Endothelial cell (in vitro differentiated cells): ENCODE data around the gene GRM8. TPM values are rescaled to one million over a fixed set of nuclear protein-coding genes. Genes with fewer than 3 reads are reported as not detected.

ENCODE experiments used
- DNase-seq: peaks from one replicate; pipeline ENCODE4 v3.0.0; 2021; ENCODE audit warnings: low spot score
- H3K27ac Mint-ChIP-seq: one replicate; pipeline ENCODE4 v1.8.0; 2021; ENCODE audit warnings: mixed read lengths, inconsistent platforms; ENCODE audit not compliant: unreplicated experiment
- H3K27me3 Mint-ChIP-seq: one replicate; pipeline ENCODE4 v1.8.0; 2021; ENCODE audit warnings: mild to moderate bottlenecking, moderate library complexity, mixed read lengths, inconsistent platforms; ENCODE audit not compliant: unreplicated experiment
- H3K36me3 Mint-ChIP-seq: one replicate; pipeline ENCODE4 v1.8.0; 2021; ENCODE audit warnings: mild to moderate bottlenecking, low read depth, mixed read lengths, inconsistent platforms; ENCODE audit not compliant: unreplicated experiment
- H3K4me1 Mint-ChIP-seq: one replicate; pipeline ENCODE4 v1.8.0; 2021; ENCODE audit warnings: mild to moderate bottlenecking, mixed read lengths, inconsistent platforms; ENCODE audit not compliant: unreplicated experiment
- H3K4me3 Mint-ChIP-seq: one replicate; pipeline ENCODE4 v1.8.0; 2021; ENCODE audit warnings: mild to moderate bottlenecking, mixed read lengths, inconsistent platforms; ENCODE audit not compliant: unreplicated experiment
- H3K9me3 Mint-ChIP-seq: one replicate; pipeline ENCODE4 v1.8.0; 2021; ENCODE audit warnings: mixed read lengths, inconsistent platforms; ENCODE audit not compliant: unreplicated experiment
- total RNA-seq: library from RNA; stranded (reverse); fragmentation: NEBNext Ultra II Directional; extraction: Animal tissue kit (Norgen Biotek cat#: 25700); gene quantifications from one replicate; pipeline ENCODE4 v1.2.1, GENCODE V29; 2021; ENCODE audit not compliant: unreplicated experiment
- TF ChIP-seq, protein P1 (sequence below): fragments of 200-600 bp; sonication (generic); IDR thresholded peaks from one replicate; pipeline ENCODE4 v1.5.0; 2021; ENCODE audit warnings: antibody characterized with exemption; ENCODE audit not compliant: unreplicated experiment

The GRM8 gene
- total RNA-seq, 1 donor from 2014 or later = 1.5 TPM

DNA sequence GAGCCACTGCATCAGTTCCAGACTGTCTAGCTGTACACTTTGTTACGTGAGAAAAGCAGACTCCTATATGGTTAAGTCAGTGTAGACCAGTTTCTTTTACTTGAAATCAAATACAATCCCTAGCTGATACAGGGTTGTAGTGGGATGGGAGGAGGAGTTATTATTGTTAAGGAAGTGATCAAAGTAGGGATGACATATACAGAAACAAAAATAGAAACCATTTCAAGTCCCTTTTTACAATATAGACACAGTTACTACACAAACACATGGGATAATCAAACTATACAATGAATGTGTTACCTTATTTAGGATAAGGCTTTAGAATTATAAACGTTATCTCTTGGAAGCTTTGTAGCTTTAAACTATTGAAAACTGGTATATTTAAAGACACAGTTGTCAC, 233.9 kb downstream of the GRM8 start:
- H3K36me3 Mint-ChIP-seq = no peaks in the 10 kb centered on the region
- H3K4me1 Mint-ChIP-seq = no peaks in the 10 kb centered on the region
- DNase-seq = no peak

DNA sequence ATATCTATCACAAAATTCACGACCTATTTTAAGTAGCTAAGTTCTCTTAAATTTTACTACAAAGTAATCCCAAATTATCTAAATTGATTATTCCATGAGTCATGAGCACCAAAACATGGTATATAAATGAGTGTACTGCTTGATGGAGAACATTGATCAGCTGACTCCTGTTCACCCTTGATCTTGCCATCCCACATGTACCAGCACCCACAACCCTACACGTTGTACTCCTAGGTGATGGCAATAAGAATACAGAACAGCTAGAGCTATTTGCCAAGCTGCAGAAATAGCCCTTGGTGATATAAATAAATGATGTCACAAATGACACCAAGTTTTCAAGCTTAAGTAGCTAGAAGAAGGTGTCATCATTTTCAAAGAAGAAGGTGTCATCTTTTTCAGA, 235.5 kb downstream of the GRM8 start:
- Mint-ChIP-seq H3K27ac (no peak overlapping the region), H3K36me3 (no peaks in the 10 kb centered on the region), H3K4me1 (no peaks in the 10 kb centered on the region), H3K9me3 (no peaks in the 10 kb centered on the region), H3K27me3 (peaks cover 3% of the 10 kb centered on the region), H3K4me3 (no peak overlapping the region)
- DNase-seq = no peak
- TF ChIP-seq, protein P1, sequence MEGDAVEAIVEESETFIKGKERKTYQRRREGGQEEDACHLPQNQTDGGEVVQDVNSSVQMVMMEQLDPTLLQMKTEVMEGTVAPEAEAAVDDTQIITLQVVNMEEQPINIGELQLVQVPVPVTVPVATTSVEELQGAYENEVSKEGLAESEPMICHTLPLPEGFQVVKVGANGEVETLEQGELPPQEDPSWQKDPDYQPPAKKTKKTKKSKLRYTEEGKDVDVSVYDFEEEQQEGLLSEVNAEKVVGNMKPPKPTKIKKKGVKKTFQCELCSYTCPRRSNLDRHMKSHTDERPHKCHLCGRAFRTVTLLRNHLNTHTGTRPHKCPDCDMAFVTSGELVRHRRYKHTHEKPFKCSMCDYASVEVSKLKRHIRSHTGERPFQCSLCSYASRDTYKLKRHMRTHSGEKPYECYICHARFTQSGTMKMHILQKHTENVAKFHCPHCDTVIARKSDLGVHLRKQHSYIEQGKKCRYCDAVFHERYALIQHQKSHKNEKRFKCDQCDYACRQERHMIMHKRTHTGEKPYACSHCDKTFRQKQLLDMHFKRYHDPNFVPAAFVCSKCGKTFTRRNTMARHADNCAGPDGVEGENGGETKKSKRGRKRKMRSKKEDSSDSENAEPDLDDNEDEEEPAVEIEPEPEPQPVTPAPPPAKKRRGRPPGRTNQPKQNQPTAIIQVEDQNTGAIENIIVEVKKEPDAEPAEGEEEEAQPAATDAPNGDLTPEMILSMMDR = no peak

More for the DNA sequence above, 233.9 kb downstream of the GRM8 start:
- H3K27me3 Mint-ChIP-seq = peaks cover 2% of the 10 kb centered on the region
- no peaks in the 10 kb centered on the region for H3K9me3 Mint-ChIP-seq
- TF ChIP-seq, protein P1 = no peak
- no peak overlapping the region for H3K4me3 Mint-ChIP-seq
- no peak overlapping the region for H3K27ac Mint-ChIP-seq

GRCh38 chr7:127000725-127001124, 252.0 kb downstream of the GRM8 start:
- Mint-ChIP-seq H3K27ac (no peak overlapping the region), H3K4me3 (no peak overlapping the region), H3K4me1 (no peaks in the 10 kb centered on the region), H3K27me3 (peaks cover 1% of the 10 kb centered on the region), H3K9me3 (no peaks in the 10 kb centered on the region), H3K36me3 (no peaks in the 10 kb centered on the region)
- no peak for DNase-seq
- TF ChIP-seq, protein P1 = no peak

GRCh38 chr7:126996659-126997058, 256.1 kb downstream of the GRM8 start:
- H3K4me3 Mint-ChIP-seq = no peak overlapping the region
- TF ChIP-seq, protein P1 = no peak
- H3K27ac Mint-ChIP-seq = no peak overlapping the region

GRCh38 chr7:126993626-126994213, 259.0 kb downstream of the GRM8 start:
- no peak for DNase-seq
- Mint-ChIP-seq H3K36me3 (no peaks in the 10 kb centered on the region), H3K27ac (no peak overlapping the region), H3K27me3 (no peaks in the 10 kb centered on the region), H3K4me1 (no peaks in the 10 kb centered on the region), H3K4me3 (no peak overlapping the region), H3K9me3 (no peaks in the 10 kb centered on the region)
- TF ChIP-seq, protein P1 = no peak

More at GRCh38 chr7:126996659-126997058, 256.1 kb downstream of the GRM8 start:
- H3K27me3 Mint-ChIP-seq = no peaks in the 10 kb centered on the region
- no peaks in the 10 kb centered on the region for H3K9me3 Mint-ChIP-seq
- no peaks in the 10 kb centered on the region for H3K4me1 Mint-ChIP-seq
- no peak for DNase-seq
- no peaks in the 10 kb centered on the region for H3K36me3 Mint-ChIP-seq
